NB4 (cell line): ENCODE measurements around the gene CATSPERB.

Experiments used
- POLR2A ChIP-seq: IDR thresholded peaks from 2 replicates; pipeline ENCODE4 v1.6.1; 2011; ENCODE audit warnings: mild to moderate bottlenecking; ENCODE audit not compliant: insufficient read length; ENCODE audit errors: extremely low read depth
- TF ChIP-seq, protein P1 (sequence below): IDR thresholded peaks from one replicate; pipeline ENCODE4 v1.5.1; 2012; ENCODE audit warnings: low read depth, low read length
- TF ChIP-seq, protein P2 (sequence below): IDR thresholded peaks from 2 replicates; pipeline ENCODE4 v1.6.1; 2011; ENCODE audit warnings: low read depth, low read length

DNA sequence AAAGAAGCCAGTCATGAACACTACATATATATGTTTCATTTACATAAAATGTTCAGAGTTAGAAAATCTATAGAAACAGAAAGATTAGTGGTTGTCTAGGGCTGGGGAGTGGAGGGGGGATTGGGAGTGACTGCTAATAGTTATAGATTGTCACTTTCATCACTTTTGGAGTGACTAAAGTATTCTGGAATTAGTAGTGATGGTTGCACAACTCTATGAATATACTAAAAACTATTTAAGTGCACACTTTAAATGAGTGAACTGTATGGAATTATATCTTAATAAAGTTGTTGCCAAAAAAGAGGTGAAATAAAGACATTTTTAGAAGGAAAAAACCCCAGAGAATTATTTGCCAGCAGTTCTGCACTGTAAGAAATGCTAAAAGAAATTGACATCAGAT is 9.5 kb downstream of the CATSPERB start:
- TF ChIP-seq, protein P1, sequence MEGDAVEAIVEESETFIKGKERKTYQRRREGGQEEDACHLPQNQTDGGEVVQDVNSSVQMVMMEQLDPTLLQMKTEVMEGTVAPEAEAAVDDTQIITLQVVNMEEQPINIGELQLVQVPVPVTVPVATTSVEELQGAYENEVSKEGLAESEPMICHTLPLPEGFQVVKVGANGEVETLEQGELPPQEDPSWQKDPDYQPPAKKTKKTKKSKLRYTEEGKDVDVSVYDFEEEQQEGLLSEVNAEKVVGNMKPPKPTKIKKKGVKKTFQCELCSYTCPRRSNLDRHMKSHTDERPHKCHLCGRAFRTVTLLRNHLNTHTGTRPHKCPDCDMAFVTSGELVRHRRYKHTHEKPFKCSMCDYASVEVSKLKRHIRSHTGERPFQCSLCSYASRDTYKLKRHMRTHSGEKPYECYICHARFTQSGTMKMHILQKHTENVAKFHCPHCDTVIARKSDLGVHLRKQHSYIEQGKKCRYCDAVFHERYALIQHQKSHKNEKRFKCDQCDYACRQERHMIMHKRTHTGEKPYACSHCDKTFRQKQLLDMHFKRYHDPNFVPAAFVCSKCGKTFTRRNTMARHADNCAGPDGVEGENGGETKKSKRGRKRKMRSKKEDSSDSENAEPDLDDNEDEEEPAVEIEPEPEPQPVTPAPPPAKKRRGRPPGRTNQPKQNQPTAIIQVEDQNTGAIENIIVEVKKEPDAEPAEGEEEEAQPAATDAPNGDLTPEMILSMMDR = no peak
- no peak for TF ChIP-seq POLR2A
- TF ChIP-seq, protein P2, sequence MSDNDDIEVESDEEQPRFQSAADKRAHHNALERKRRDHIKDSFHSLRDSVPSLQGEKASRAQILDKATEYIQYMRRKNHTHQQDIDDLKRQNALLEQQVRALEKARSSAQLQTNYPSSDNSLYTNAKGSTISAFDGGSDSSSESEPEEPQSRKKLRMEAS = no peak
